ENCODE results near the gene ATP2A1. TPM values are rescaled to one million over a fixed set of nuclear protein-coding genes. Genes with fewer than 3 reads are reported as not detected.

ATP2A1 gene
- total and polyA plus RNA-seq, 2 of the 13 experiments (the other 11 are each of a cell fraction or from before 2014, with no cell fraction given), result 3.2 to 12.5 TPM

DNA sequence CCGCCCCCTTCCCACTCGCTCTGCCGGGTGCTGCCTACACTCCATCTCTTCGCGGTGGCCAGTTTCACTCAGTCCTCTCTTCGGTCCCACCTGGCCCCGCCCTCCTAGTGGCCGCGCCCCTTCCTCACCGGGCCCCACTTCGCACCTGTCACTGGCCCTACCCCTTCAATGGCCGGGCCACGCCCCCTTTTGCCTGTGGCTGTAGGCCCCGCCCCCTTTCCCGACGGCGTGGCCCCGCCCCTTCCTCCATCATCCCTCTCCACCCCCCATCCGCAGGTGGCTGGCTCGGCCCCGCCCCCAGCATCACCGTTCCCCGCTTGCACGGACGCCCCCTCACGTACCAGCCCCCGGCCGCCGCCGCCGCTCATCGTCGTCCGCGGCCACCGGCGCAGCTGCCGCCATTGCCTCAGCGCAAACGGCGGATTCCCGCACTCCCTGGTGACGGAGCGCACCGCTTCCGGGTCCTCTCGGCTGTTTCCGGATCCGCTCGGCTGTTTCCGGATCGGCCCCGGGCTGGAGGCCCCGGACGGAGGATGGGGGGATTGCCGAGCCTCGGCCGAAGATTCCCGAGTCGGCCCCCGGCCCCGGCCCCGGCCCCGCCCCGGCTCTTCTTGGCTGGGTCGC, 46.6 kb downstream of the ATP2A1 start, which contains the start of gene RABEP2:
RABEP2 (minus strand) TSS at position 477 of the 624 bp plus-strand sequence; CDS start at position 402, 75 bp downstream.
- H3K4me2 ChIP-seq (ENCODE audit: low read depth, low read length), result peak within 1 kb of the TSS; percentile 98
- WGBS (ENCODE audit: low lambda C conversion rate), result 1% methylated on average over 60 of the region's 66 CpGs
- no TSS peak for BruUV-seq (replicated peaks)
- intact Hi-C loops (cut with micrococcal nuclease; ENCODE audit: unreplicated experiment) (loop anchor here (5.0 kb wide), 2 partner anchors 38 to 78 kb away; partner anchors contain the start of gene TUFM), in situ Hi-C loops (cut with HindIII; ENCODE audit: extremely low pct_ligation_motif_present, low pct_unique_long_range_greater_than_20kb) (no loop called here)
- peak within 1 kb of the TSS; percentile 82 for H3K9ac ChIP-seq (ENCODE audit: insufficient read depth, low read depth, low read length)
- ATAC-seq (peak; percentile 85), DNase-seq (ENCODE audit: low spot score) (peak; percentile 86), FAIRE-seq (no peak)
- peak within 1 kb of the TSS; percentile 84 to 99 (median 87) for H3K4me3 ChIP-seq (replicated peaks in 1 of 3; ENCODE audit: insufficient read depth in 1 of 3, low read depth in 2 of 3, low read length in 3 of 3)
- H3K27ac ChIP-seq (ENCODE audit: extremely low read length, insufficient read depth, low read length), result peak within 1 kb of the TSS; percentile 89
- peaks cover 0 to under 1% of the 10 kb centered on the region in 2 experiments; a peak in 2 of 5 replicates for H3K36me3 ChIP-seq (replicated peaks in 1 of 2; ENCODE audit: control insufficient read depth in 1 of 2, insufficient read depth in 2 of 2, low read length in 2 of 2)
- no peak within 1 kb of the TSS for H2AFZ ChIP-seq (ENCODE audit: low read length)
- ChIA-PET POLR2A (interaction anchor here (0.5 to 5.7 kb wide), 9 partner anchors 8 to 103 kb away, joined by 3 to 77 read pairs (median 11); partner anchors contain the start of genes ATXN2L, NFATC2IP, SH2B1 and TUFM), CTCF (ENCODE audit: low intra/inter-chr PET ratio, low total read pairs) (interaction anchor here (3.9 kb wide), 1 partner anchor 21 kb away, joined by 8 read pairs; no protein-coding TSS in a partner anchor)
- H3K4me1 ChIP-seq (ENCODE audit: insufficient read depth, low read length), result peaks cover 71% of the 10 kb centered on the region
- no peaks in the 10 kb centered on the region for H3K9me3 ChIP-seq (ENCODE audit: low read length)
- H4K20me1 ChIP-seq (ENCODE audit: insufficient read depth, low read length), result no peaks in the 10 kb centered on the region; the same call in 1 of the 2 replicates
- no peaks in the 10 kb centered on the region for H3K79me2 ChIP-seq (ENCODE audit: insufficient read depth, low read length)
- no peaks in the 10 kb centered on the region for H3K27me3 ChIP-seq (ENCODE audit: control insufficient read depth in 1 of 2, insufficient read depth in 2 of 2, low read length in 2 of 2)
- TF ChIP-seq SNAPC5 (CRISPR knock-in tag; IDR thresholded peaks at IDR 0.05; ENCODE audit: borderline replicate concordance) (no peak), FOXA1 (IDR thresholded peaks at IDR 0.05) (no peak), FOXA1 (CRISPR knock-in tag; IDR thresholded peaks at IDR 0.05) (0 out of 2 replicates have a peak, but pooled peaks have one; percentile 3), CCDC6 (CRISPR knock-in tag; IDR thresholded peaks at IDR 0.05) (0 out of 2 replicates have a peak, but pooled peaks have one; percentile 63), NAIF1 (CRISPR knock-in tag; IDR thresholded peaks at IDR 0.05; ENCODE audit: borderline replicate concordance) (peak; percentile 94), SP1 (IDR thresholded peaks at IDR 0.05) (peak; percentile 77), SP1 (CRISPR knock-in tag; IDR thresholded peaks at IDR 0.05) (peak; percentile 97), LCORL (IDR thresholded peaks at IDR 0.05) (no peak), LCORL (CRISPR knock-in tag; IDR thresholded peaks at IDR 0.05) (peak; percentile 74), ZNF839 (CRISPR knock-in tag; IDR thresholded peaks at IDR 0.05; ENCODE audit: borderline replicate concordance) (0 out of 2 replicates have a peak, but pooled peaks have one; percentile 61), TBX3 (IDR thresholded peaks at IDR 0.05; ENCODE audit: borderline replicate concordance) (peak; percentile 32; the same call in 1 of the 2 replicates), SRF (IDR thresholded peaks at IDR 0.05; ENCODE audit: low read depth, low read length) (no peak), ATF7 (IDR thresholded peaks at IDR 0.05) (no peak), ATF7 (CRISPR knock-in tag; IDR thresholded peaks at IDR 0.05) (no peak), YEATS2 (CRISPR knock-in tag; IDR thresholded peaks at IDR 0.05; ENCODE audit: borderline replicate concordance) (peak; percentile 86), REXO4 (CRISPR knock-in tag; IDR thresholded peaks at IDR 0.05; ENCODE audit: borderline replicate concordance) (no peak), ZNF343 (CRISPR knock-in tag; IDR thresholded peaks at IDR 0.05) (peak; percentile 63; the same call in 1 of the 2 replicates), NPAS2 (CRISPR knock-in tag; IDR thresholded peaks at IDR 0.05; ENCODE audit: borderline replicate concordance) (no peak), KLF12 (CRISPR knock-in tag; IDR thresholded peaks at IDR 0.05; ENCODE audit: borderline replicate concordance) (peak; percentile 91)
- TF ChIP-seq, protein P1, sequence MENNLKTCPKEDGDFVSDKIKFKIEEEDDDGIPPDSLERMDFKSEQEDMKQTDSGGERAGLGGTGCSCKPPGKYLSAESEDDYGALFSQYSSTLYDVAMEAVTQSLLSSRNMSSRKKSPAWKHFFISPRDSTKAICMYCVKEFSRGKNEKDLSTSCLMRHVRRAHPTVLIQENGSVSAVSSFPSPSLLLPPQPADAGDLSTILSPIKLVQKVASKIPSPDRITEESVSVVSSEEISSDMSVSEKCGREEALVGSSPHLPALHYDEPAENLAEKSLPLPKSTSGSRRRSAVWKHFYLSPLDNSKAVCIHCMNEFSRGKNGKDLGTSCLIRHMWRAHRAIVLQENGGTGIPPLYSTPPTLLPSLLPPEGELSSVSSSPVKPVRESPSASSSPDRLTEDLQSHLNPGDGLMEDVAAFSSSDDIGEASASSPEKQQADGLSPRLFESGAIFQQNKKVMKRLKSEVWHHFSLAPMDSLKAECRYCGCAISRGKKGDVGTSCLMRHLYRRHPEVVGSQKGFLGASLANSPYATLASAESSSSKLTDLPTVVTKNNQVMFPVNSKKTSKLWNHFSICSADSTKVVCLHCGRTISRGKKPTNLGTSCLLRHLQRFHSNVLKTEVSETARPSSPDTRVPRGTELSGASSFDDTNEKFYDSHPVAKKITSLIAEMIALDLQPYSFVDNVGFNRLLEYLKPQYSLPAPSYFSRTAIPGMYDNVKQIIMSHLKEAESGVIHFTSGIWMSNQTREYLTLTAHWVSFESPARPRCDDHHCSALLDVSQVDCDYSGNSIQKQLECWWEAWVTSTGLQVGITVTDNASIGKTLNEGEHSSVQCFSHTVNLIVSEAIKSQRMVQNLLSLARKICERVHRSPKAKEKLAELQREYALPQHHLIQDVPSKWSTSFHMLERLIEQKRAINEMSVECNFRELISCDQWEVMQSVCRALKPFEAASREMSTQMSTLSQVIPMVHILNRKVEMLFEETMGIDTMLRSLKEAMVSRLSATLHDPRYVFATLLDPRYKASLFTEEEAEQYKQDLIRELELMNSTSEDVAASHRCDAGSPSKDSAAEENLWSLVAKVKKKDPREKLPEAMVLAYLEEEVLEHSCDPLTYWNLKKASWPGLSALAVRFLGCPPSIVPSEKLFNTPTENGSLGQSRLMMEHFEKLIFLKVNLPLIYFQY (CRISPR knock-in tag; IDR thresholded peaks at IDR 0.05; ENCODE audit: borderline replicate concordance), result no peak
- TF ChIP-seq, protein P2, sequence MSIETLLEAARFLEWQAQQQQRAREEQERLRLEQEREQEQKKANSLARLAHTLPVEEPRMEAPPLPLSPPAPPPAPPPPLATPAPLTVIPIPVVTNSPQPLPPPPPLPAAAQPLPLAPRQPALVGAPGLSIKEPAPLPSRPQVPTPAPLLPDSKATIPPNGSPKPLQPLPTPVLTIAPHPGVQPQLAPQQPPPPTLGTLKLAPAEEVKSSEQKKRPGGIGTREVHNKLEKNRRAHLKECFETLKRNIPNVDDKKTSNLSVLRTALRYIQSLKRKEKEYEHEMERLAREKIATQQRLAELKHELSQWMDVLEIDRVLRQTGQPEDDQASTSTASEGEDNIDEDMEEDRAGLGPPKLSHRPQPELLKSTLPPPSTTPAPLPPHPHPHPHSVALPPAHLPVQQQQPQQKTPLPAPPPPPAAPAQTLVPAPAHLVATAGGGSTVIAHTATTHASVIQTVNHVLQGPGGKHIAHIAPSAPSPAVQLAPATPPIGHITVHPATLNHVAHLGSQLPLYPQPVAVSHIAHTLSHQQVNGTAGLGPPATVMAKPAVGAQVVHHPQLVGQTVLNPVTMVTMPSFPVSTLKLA (IDR thresholded peaks at IDR 0.05), result no peak

Data from HepG2 (cell line).